GM23338 (cell line): ENCODE results near the gene FBXO11. TPM values are rescaled to one million over a fixed set of nuclear protein-coding genes. Genes with fewer than 3 reads are reported as not detected.

Source experiments
- ATAC-seq: fragments of 200-7000 bp; cut with Tn5 transposase; 3 replicates; pipeline ENCODE4 v1.9.1; 2020
- DNase-seq: peaks from one replicate; pipeline ENCODE4 v3.0.0-alpha.2; 2015; ENCODE audit warnings: low spot score
- H2AFZ ChIP-seq: fragments of 200-600 bp; sonication (generic); 2 replicates; pipeline ENCODE4 v1.8.0; 2016; ENCODE audit warnings: antibody characterized with exemption, mild to moderate bottlenecking, moderate library complexity
- H3F3A ChIP-seq: fragments of 200-600 bp; sonication (generic); replicated peaks from 2 replicates; pipeline ENCODE4 v1.8.0; 2017; ENCODE audit warnings: antibody characterized with exemption, mixed run types, low read depth
- H3K27ac ChIP-seq: fragments of 200-600 bp; sonication (generic); 2 replicates; pipeline ENCODE4 v1.6.1; 2016; ENCODE audit warnings: low read depth
- H3K27me3 ChIP-seq: fragments of 200-600 bp; sonication (generic); 2 replicates; pipeline ENCODE4 v1.8.0; 2016; ENCODE audit warnings: mild to moderate bottlenecking, mixed run types, moderate library complexity; ENCODE audit not compliant: insufficient read depth
- H3K36me3 ChIP-seq: fragments of 200-600 bp; sonication (generic); 2 replicates; pipeline ENCODE4 v1.8.0; 2016; ENCODE audit warnings: mild to moderate bottlenecking; ENCODE audit not compliant: insufficient read depth
- H3K4me1 ChIP-seq: fragments of 200-600 bp; sonication (generic); 2 replicates; pipeline ENCODE4 v1.8.0; 2016; ENCODE audit warnings: mild to moderate bottlenecking, moderate library complexity; ENCODE audit not compliant: insufficient read depth
- H3K4me2 ChIP-seq: fragments of 200-600 bp; sonication (generic); 2 replicates; pipeline ENCODE4 v1.7.1; 2017; ENCODE audit warnings: mixed run types
- H3K4me3 ChIP-seq: fragments of 200-600 bp; sonication (generic); 2 replicates; pipeline ENCODE4 v1.6.1; 2016; ENCODE audit warnings: mixed run types
- H3K79me2 ChIP-seq: fragments of 200-600 bp; sonication (generic); replicated peaks from 2 replicates; pipeline ENCODE4 v1.8.0; 2017; ENCODE audit warnings: mild to moderate bottlenecking; ENCODE audit not compliant: insufficient read depth
- H3K9me2 ChIP-seq: fragments of 200-600 bp; sonication (generic); 2 replicates; pipeline ENCODE4 v1.8.0; 2017; ENCODE audit not compliant: insufficient read depth
- H4K20me1 ChIP-seq: fragments of 200-600 bp; sonication (generic); replicated peaks from 2 replicates; pipeline ENCODE4 v1.8.0; 2017; ENCODE audit warnings: mild to moderate bottlenecking; ENCODE audit not compliant: insufficient read depth
- H3K27ac Mint-ChIP-seq: 2 replicates; pipeline ENCODE4 v1.8.0; 2020; ENCODE audit warnings: inconsistent platforms, mild to moderate bottlenecking, moderate library complexity, mixed read lengths
- H3K27me3 Mint-ChIP-seq: 3 replicates; pipeline ENCODE4 v1.8.0; 2022; ENCODE audit warnings: low read depth, mild to moderate bottlenecking, moderate library complexity, mixed read lengths, inconsistent platforms; ENCODE audit not compliant: insufficient read depth, poor library complexity
- H3K36me3 Mint-ChIP-seq: 3 replicates; pipeline ENCODE4 v1.8.0; 2021; ENCODE audit warnings: low read depth, mild to moderate bottlenecking, inconsistent platforms, moderate library complexity, mixed read lengths
- H3K4me1 Mint-ChIP-seq: 3 replicates; pipeline ENCODE4 v1.8.0; 2020; ENCODE audit warnings: mild to moderate bottlenecking, inconsistent platforms, mixed read lengths
- H3K4me3 Mint-ChIP-seq: 3 replicates; pipeline ENCODE4 v1.8.0; 2021; ENCODE audit warnings: moderate library complexity, mild to moderate bottlenecking, inconsistent platforms, mixed read lengths
- H3K9me3 Mint-ChIP-seq: 3 replicates; pipeline ENCODE4 v1.8.0; 2020; ENCODE audit warnings: moderate library complexity, mild to moderate bottlenecking, inconsistent platforms, mixed read lengths
- CREB1 ChIP-seq: fragments of 250-450 bp; sonication (Bioruptor Pico); IDR thresholded peaks from 2 replicates; pipeline ENCODE4 v1.5.0; 2020; ENCODE audit warnings: low read depth, mild to moderate bottlenecking, moderate library complexity
- CTCF ChIP-seq, 2 experiments: fragments of 200-600 bp in 1 of 2; sonication (generic) in 1 of 2; conservative IDR thresholded peaks; 2 replicates each; pipeline versions ENCODE4 v1.5.1 to v1.6.1; 2016 to 2017; ENCODE audit warnings: antibody characterized with exemption in 2 of 2, low read depth in 2 of 2, mild to moderate bottlenecking in 2 of 2, moderate library complexity in 1 of 2
- ETS1 ChIP-seq: IDR thresholded peaks from 2 replicates; pipeline ENCODE4 v1.6.1; 2016; ENCODE audit warnings: antibody characterized with exemption
- EZH2 ChIP-seq: fragments of 200-600 bp; sonication (generic); IDR thresholded peaks from one replicate; pipeline ENCODE4 v1.8.0; 2017; ENCODE audit warnings: antibody characterized with exemption, mild to moderate bottlenecking, low read depth; ENCODE audit not compliant: unreplicated experiment
- EZH2phosphoT487 ChIP-seq: fragments of 200-600 bp; sonication (generic); IDR thresholded peaks from one replicate; pipeline ENCODE4 v1.8.1; 2018; ENCODE audit warnings: antibody characterized with exemption; ENCODE audit not compliant: unreplicated experiment
- JUNB ChIP-seq: IDR thresholded peaks from one replicate; pipeline ENCODE4 v1.6.1; 2016; ENCODE audit warnings: antibody characterized with exemption; ENCODE audit not compliant: unreplicated experiment
- POLR2AphosphoS5 ChIP-seq: IDR thresholded peaks from 2 replicates; pipeline ENCODE4 v1.6.1; 2016; ENCODE audit warnings: antibody characterized with exemption, low read depth
- REST ChIP-seq: IDR thresholded peaks from one replicate; pipeline ENCODE4 v1.6.1; 2018; ENCODE audit warnings: antibody characterized with exemption; ENCODE audit not compliant: unreplicated experiment
- ZNF331 ChIP-seq: fragments of 250-450 bp; sonication (Bioruptor Pico); IDR thresholded peaks from 2 replicates; pipeline ENCODE4 v1.5.0; 2020; ENCODE audit warnings: low read depth, mild to moderate bottlenecking, moderate library complexity
- ZNF462 ChIP-seq: fragments of 250-450 bp; sonication (Bioruptor Pico); IDR thresholded peaks from 2 replicates; pipeline ENCODE4 v1.5.0; 2020; ENCODE audit warnings: mild to moderate bottlenecking, moderate library complexity
- polyA plus RNA-seq: library from polyadenylated mRNA; unstranded; fragments of >200 nt; fragmentation: Nextera tagmentation; extraction: Ambion mirVana; gene quantifications from 2 replicates; pipeline ENCODE4 v1.2.1, GENCODE V29; 2016
- total RNA-seq: library from RNA; depleted of rRNA; stranded (reverse); fragments of >200 nt; shearing (Covaris generic); gene quantifications from 2 replicates; pipeline ENCODE4 v1.2.3, GENCODE V29; 2014

The FBXO11 gene
- total and polyA plus RNA-seq, 2 experiments from 2014 or later: 21.5 to 52.7 TPM

GRCh38 chr2:47782671-47783485 is 123.4 kb downstream of the FBXO11 start, which contains the start of gene MSH6:
Gene MSH6, plus strand, starts transcription at chr2:47783145. Its CDS starts 89 bp downstream, at chr2:47783234.
- no peak for TF ChIP-seq ZNF462 (CRISPR knock-in tag)
- no peak for TF ChIP-seq REST
- TF ChIP-seq ETS1: no peak; the same call in 1 of the 2 replicates
- TF ChIP-seq ZNF331 (CRISPR knock-in tag): no peak
- TF ChIP-seq CREB1 (CRISPR knock-in tag): peak; percentile 44
- peak; percentile 82 for TF ChIP-seq POLR2AphosphoS5
- TF ChIP-seq EZH2phosphoT487: no peak
- TF ChIP-seq JUNB: no peak
- TF ChIP-seq EZH2: no peak
- TF ChIP-seq CTCF (conservative IDR thresholded peaks at IDR 0.05; ENCODE audit: low read depth in 2 of 2): no peak
- Mint-ChIP-seq H3K4me3 (peak within 1 kb of the TSS; percentile 94), H3K36me3 (peaks cover 25% of the 10 kb centered on the region), H3K27me3 (peaks cover 11% of the 10 kb centered on the region), H3K4me1 (peaks cover 11% of the 10 kb centered on the region), H3K9me3 (no peaks in the 10 kb centered on the region; the same call in 2 of the 3 replicates), H3K27ac (peak within 1 kb of the TSS; percentile 98)
- ATAC-seq (peak; percentile 72), DNase-seq (peak; percentile 92)
- Histone ChIP-seq H3K27ac (peak within 1 kb of the TSS; percentile 99), H3K9me2 (no peaks in the 10 kb centered on the region), H3K36me3 (no peaks in the 10 kb centered on the region), H3F3A (no peaks in the 10 kb centered on the region; the same call in 1 of the 2 replicates), H3K79me2 (peaks cover 41% of the 10 kb centered on the region), H3K27me3 (no peaks in the 10 kb centered on the region), H4K20me1 (peaks cover 37% of the 10 kb centered on the region), H3K4me1 (peaks cover 18% of the 10 kb centered on the region), H3K4me3 (peak within 1 kb of the TSS; percentile 98), H2AFZ (peak within 1 kb of the TSS; percentile 95), H3K4me2 (peak within 1 kb of the TSS; percentile 99)
